Measurements from ENCODE around the gene SMYD3. TPM values are rescaled to one million over a fixed set of nuclear protein-coding genes. Genes with fewer than 3 reads are reported as not detected.
A peak's percentile ranks its signal among the peaks of the same experiment; 100 is the strongest.

SMYD3 gene
- total RNA-seq, 1 donor from 2014 or later: 80.8 TPM

DNA sequence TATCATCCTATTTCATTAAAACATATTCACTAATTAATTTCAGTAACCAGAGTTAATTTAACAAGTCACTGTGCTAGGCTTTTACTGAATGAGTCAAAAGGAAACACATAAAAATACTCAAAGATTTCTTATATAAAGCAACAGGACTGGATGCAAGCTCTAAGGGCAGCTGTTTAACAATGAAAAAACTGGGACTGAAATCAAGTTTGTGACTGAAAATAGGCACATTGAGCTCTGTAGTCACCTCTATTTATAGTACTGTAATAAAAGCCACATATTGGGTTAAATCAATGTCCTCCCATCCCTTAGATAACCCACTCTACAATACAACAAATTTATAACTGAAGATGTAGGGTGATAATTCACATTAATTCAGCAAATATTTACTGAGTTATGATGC, 52.4 kb downstream of the SMYD3 start:
- Mint-ChIP-seq H3K27me3 (ENCODE audit: low read depth, unreplicated experiment) (peaks cover 2% of the 10 kb centered on the region), H3K36me3 (ENCODE audit: low read depth, unreplicated experiment) (peaks cover 2% of the 10 kb centered on the region), H3K4me1 (ENCODE audit: low read depth, unreplicated experiment) (peaks cover 5% of the 10 kb centered on the region), H3K27ac (ENCODE audit: unreplicated experiment) (no peak overlapping the region), H3K9me3 (ENCODE audit: unreplicated experiment) (no peaks in the 10 kb centered on the region), H3K4me3 (ENCODE audit: unreplicated experiment) (no peak overlapping the region)
- no peak overlapping the region for H3K9ac ChIP-seq (ENCODE audit: low read length)
- H3K27me3 ChIP-seq (ENCODE audit: insufficient read depth, low read length): no peaks in the 10 kb centered on the region
- H3K36me3 ChIP-seq (ENCODE audit: insufficient read depth, low read length): no peaks in the 10 kb centered on the region
- DNase-seq (ENCODE audit: low read depth) (no peak), FAIRE-seq (peak; percentile 49)
- peaks cover 6% of the 10 kb centered on the region for H4K20me1 ChIP-seq (ENCODE audit: insufficient read depth, low read length)
- H3K4me1 ChIP-seq (ENCODE audit: insufficient read depth, low read length): no peaks in the 10 kb centered on the region
- H3K4me3 ChIP-seq (ENCODE audit: insufficient read depth, low read depth, low read length): no peak overlapping the region
- no peak for TF ChIP-seq EZH2 (IDR thresholded peaks at IDR 0.05; ENCODE audit: insufficient read depth, low read length)
- TF ChIP-seq, protein P1, sequence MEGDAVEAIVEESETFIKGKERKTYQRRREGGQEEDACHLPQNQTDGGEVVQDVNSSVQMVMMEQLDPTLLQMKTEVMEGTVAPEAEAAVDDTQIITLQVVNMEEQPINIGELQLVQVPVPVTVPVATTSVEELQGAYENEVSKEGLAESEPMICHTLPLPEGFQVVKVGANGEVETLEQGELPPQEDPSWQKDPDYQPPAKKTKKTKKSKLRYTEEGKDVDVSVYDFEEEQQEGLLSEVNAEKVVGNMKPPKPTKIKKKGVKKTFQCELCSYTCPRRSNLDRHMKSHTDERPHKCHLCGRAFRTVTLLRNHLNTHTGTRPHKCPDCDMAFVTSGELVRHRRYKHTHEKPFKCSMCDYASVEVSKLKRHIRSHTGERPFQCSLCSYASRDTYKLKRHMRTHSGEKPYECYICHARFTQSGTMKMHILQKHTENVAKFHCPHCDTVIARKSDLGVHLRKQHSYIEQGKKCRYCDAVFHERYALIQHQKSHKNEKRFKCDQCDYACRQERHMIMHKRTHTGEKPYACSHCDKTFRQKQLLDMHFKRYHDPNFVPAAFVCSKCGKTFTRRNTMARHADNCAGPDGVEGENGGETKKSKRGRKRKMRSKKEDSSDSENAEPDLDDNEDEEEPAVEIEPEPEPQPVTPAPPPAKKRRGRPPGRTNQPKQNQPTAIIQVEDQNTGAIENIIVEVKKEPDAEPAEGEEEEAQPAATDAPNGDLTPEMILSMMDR (IDR thresholded peaks at IDR 0.05; ENCODE audit: insufficient read depth, low read depth, low read length): no peak
- H3K9me3 ChIP-seq (ENCODE audit: insufficient read depth, low read depth, low read length): no peaks in the 10 kb centered on the region
- no peak overlapping the region for H3K4me2 ChIP-seq (ENCODE audit: low read length)
- H2AFZ ChIP-seq (ENCODE audit: low read depth, low read length): no peak overlapping the region
- H3K79me2 ChIP-seq (ENCODE audit: insufficient read depth, low read length): no peaks in the 10 kb centered on the region
- no peak overlapping the region for H3K27ac ChIP-seq (ENCODE audit: low read depth, low read length)

DNA sequence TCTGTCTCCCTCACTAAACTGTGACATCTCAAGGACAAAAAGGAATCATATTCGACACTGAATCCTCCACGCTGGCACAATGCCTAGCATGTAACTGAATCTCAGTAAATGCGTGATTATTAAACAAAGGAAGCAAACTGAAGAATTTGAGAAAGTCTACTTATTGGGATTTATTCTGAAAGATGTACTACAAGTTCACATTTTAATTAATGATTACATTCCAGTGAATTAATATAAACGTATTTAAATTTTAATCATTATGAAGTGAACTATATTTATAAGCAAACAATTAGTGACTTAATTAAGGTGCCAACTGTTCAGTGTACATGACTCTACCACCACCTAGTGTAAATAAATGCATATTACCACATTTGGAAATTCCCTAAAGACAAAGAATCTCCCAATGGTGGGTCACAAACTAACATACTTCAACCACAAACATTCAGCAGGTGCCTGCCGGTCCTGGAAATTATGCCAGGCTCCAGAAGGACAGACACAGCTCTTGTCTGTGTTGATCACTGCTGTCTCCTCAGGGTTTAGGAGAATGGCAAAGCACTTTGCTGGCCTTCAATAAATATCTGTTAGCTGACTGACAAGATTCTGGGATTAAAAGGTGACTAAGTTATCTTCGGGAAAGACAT, 56.3 kb downstream of the SMYD3 start:
- no peaks in the 10 kb centered on the region for H3K36me3 ChIP-seq (ENCODE audit: insufficient read depth, low read length)
- no peak overlapping the region for H3K27ac ChIP-seq (ENCODE audit: low read depth, low read length)
- H3K9me3 ChIP-seq (ENCODE audit: insufficient read depth, low read depth, low read length): no peaks in the 10 kb centered on the region
- H3K4me1 ChIP-seq (ENCODE audit: insufficient read depth, low read length): no peaks in the 10 kb centered on the region
- no peaks in the 10 kb centered on the region for H3K79me2 ChIP-seq (ENCODE audit: insufficient read depth, low read length)
- TF ChIP-seq, protein P1 (IDR thresholded peaks at IDR 0.05; ENCODE audit: insufficient read depth, low read depth, low read length): peak; percentile 61
- TF ChIP-seq EZH2 (IDR thresholded peaks at IDR 0.05; ENCODE audit: insufficient read depth, low read length): no peak
- no peak overlapping the region for H2AFZ ChIP-seq (ENCODE audit: low read depth, low read length)
- DNase-seq (ENCODE audit: low read depth) (peak; percentile 26), FAIRE-seq (peak; percentile 58)
- H3K9ac ChIP-seq (ENCODE audit: low read length): no peak overlapping the region
- Mint-ChIP-seq H3K9me3 (ENCODE audit: unreplicated experiment) (peaks cover 6% of the 10 kb centered on the region), H3K4me1 (ENCODE audit: low read depth, unreplicated experiment) (peaks cover 6% of the 10 kb centered on the region), H3K27ac (ENCODE audit: unreplicated experiment) (no peak overlapping the region), H3K36me3 (ENCODE audit: low read depth, unreplicated experiment) (peaks cover 4% of the 10 kb centered on the region), H3K4me3 (ENCODE audit: unreplicated experiment) (no peak overlapping the region), H3K27me3 (ENCODE audit: low read depth, unreplicated experiment) (no peaks in the 10 kb centered on the region)
- H3K27me3 ChIP-seq (ENCODE audit: insufficient read depth, low read length): no peaks in the 10 kb centered on the region
- no peak overlapping the region for H3K4me3 ChIP-seq (ENCODE audit: insufficient read depth, low read depth, low read length)
- H4K20me1 ChIP-seq (ENCODE audit: insufficient read depth, low read length): peaks cover 6% of the 10 kb centered on the region
- H3K4me2 ChIP-seq (ENCODE audit: low read length): no peak overlapping the region

GRCh38 chr1:246448373-246448772, 58.7 kb downstream of the SMYD3 start:
- TF ChIP-seq, protein P1 (IDR thresholded peaks at IDR 0.05; ENCODE audit: insufficient read depth, low read depth, low read length): no peak
- no peak overlapping the region for H3K4me3 ChIP-seq (ENCODE audit: insufficient read depth, low read depth, low read length)
- Mint-ChIP-seq H3K36me3 (ENCODE audit: low read depth, unreplicated experiment) (peaks cover 4% of the 10 kb centered on the region), H3K27ac (ENCODE audit: unreplicated experiment) (no peak overlapping the region), H3K4me3 (ENCODE audit: unreplicated experiment) (no peak overlapping the region), H3K9me3 (ENCODE audit: unreplicated experiment) (peaks cover 6% of the 10 kb centered on the region), H3K4me1 (ENCODE audit: low read depth, unreplicated experiment) (peaks cover 6% of the 10 kb centered on the region), H3K27me3 (ENCODE audit: low read depth, unreplicated experiment) (no peaks in the 10 kb centered on the region)
- H3K9me3 ChIP-seq (ENCODE audit: insufficient read depth, low read depth, low read length): no peaks in the 10 kb centered on the region
- no peaks in the 10 kb centered on the region for H3K36me3 ChIP-seq (ENCODE audit: insufficient read depth, low read length)
- no peaks in the 10 kb centered on the region for H3K27me3 ChIP-seq (ENCODE audit: insufficient read depth, low read length)
- no peak for FAIRE-seq
- H3K4me1 ChIP-seq (ENCODE audit: insufficient read depth, low read length): no peaks in the 10 kb centered on the region
- no peaks in the 10 kb centered on the region for H4K20me1 ChIP-seq (ENCODE audit: insufficient read depth, low read length)
- no peak overlapping the region for H3K4me2 ChIP-seq (ENCODE audit: low read length)
- H3K27ac ChIP-seq (ENCODE audit: low read depth, low read length): no peak overlapping the region
- H2AFZ ChIP-seq (ENCODE audit: low read depth, low read length): no peak overlapping the region
- DNase-seq (ENCODE audit: low read depth): no peak
- no peaks in the 10 kb centered on the region for H3K79me2 ChIP-seq (ENCODE audit: insufficient read depth, low read length)
- H3K9ac ChIP-seq (ENCODE audit: low read length): no peak overlapping the region

Data from astrocyte (in vitro differentiated cells and primary cell).